GM21423 (cell line): Measurements from ENCODE around the gene CD96.
A peak's percentile ranks its signal among the peaks of the same experiment; 100 is the strongest.
"Not testable (repeated sequence)": the region's sequence is repeated elsewhere in the genome, so short reads cannot be mapped to it uniquely, and the experiment has no call there.

Experiments
- ATAC-seq: cut with Tn5 transposase; IDR thresholded peaks from one replicate; pipeline ENCODE4 v1.9.1; 2021; ENCODE audit warnings: mild to moderate bottlenecking, moderate library complexity; ENCODE audit not compliant: unreplicated experiment

The CD96 gene

GRCh38 chr3:111541911-111542483 is at the start of gene CD96:
Gene CD96 (plus strand): TSS chr3:111542197. CDS start chr3:111542249, 52 bp downstream.
- ATAC-seq, result peak; percentile 45

- no peak for ATAC-seq
Observed at GRCh38 chr3:111493276-111493675, 48.7 kb upstream of the CD96 start.

DNA sequence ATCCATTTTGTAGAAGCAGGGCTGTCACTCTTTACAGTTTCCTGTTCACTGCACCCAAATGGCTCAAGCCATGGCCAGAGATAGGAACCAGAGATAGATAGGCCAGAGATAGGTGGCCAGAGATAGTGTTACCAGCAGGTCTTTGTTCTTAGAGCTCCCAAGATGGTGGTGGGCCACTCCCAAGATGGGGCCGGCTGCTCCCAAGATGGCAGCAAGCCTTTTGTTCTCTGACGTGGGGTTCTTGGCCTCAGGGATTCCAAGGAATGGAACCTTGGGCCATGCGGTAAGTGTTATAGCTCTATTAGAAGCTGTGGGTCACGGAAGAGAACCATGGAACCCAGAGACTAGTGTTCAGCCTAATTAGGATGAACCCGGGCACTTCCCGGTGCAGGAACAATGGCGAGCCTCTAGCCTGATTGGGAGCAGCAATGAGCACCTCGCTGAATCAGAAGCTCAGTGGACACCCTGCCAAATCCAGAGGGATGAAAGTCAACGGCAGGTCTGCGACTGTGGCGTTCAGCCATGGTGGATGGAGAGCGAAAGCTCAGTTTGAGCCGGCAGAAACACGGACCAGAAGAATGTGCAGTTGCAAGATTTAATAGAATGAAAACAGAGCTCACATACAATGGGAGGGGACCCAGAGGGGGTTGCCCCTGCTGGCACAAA is 45.0 kb upstream of the CD96 start:
- ATAC-seq, result no peak

DNA sequence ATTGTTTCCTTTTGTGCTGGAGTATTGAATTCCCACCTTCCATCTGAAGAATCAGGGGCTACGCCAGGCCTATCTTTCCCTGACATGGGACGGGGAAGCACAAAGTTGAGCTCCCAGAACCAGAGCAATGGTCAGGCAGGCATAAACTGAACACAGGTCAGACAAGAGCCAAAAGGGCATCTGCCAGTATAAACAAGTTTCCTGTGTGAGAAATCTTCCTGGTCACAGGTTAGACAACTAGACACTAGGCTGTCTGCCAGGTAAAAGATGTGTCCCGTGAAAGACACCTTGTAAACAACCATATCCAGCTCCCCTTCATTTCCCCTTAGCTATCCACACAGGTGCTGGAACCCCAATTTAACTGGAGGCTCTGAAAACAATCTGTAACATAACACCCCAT is 44.0 kb upstream of the CD96 start:
- no peak for ATAC-seq

DNA sequence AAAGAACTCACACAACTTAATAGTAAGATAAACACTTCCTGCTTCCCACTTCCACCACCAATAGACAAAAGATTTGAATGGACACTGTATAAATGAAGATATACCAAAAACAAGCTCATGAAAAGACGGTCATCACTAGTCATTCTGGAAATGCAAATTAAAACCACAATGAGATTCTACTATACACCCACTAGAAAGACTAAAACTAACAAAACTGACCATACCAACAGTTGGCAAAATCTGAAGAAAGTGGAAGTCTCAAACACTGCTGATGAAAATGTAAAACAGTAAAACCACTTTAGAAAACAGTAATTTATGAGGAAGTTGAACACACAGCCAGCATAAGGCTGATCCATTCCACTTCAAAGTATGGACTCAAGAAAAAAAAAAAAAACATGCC is 35.6 kb upstream of the CD96 start:
- ATAC-seq, result peak; percentile 63

DNA sequence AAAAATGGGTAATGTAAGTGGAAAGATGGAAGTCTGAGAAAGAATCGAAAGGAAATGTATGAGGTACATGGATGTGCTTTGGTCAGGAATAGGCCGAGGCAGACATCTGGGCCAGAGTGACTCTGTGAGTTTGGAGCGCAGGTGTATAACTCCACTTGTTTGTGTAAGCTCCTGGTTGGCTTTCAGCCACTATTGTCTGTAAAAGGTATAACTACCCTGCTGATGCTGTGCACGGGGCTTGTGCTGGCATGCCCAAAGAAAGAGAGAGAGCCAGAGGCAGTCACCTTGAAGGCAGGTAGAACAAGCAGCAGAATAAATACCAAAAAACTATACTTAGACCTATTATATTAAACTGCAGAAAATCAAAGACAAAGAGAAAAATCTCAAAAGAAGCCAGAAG is 32.7 kb upstream of the CD96 start:
- no peak for ATAC-seq

GRCh38 chr3:111517801-111518200 is 24.2 kb upstream of the CD96 start:
- no peak for ATAC-seq

- ATAC-seq, result no peak
Observed at GRCh38 chr3:111519178-111519855, 22.7 kb upstream of the CD96 start.

DNA sequence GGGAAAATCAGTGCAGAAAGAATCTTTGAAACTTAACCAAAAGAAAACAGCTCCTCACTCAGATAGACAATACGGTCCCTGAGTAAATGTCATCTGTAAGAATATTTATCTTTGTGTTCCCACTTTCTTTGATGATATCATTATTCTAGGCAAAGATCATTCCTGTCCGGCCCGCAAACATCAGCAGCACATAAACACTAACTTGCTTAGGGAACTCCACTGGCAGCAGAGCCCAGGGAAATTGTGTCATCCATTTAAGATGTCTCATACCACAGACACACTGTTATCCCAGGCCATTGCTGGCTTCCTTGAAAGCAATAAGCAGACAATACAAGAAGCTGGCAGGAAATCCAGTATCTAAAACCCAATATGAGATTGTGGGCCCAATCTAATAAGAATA is 20.1 kb upstream of the CD96 start:
- ATAC-seq, result no peak

DNA sequence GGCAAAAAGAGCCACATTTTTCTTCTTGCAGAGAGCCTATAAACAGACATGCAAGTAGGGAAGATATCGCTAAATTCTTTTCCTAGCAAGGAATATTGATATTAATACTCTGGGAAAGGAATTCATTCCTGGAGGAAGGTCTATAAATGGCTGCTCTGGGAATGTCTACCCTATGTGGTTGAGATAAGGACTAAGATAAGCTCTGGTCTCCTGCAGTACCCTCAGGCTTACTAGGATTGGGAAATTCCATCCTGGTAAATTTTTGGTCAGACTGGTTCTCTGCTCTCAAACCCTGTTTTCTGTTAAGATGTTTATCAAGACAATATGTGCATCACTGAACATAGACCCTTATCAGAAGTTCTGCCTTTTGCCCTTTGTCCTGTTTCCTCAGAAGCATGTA is 17.5 kb upstream of the CD96 start:
- ATAC-seq, result not testable (repeated sequence)

- ATAC-seq, result no peak
Observed at GRCh38 chr3:111531446-111531845, 10.6 kb upstream of the CD96 start.

DNA sequence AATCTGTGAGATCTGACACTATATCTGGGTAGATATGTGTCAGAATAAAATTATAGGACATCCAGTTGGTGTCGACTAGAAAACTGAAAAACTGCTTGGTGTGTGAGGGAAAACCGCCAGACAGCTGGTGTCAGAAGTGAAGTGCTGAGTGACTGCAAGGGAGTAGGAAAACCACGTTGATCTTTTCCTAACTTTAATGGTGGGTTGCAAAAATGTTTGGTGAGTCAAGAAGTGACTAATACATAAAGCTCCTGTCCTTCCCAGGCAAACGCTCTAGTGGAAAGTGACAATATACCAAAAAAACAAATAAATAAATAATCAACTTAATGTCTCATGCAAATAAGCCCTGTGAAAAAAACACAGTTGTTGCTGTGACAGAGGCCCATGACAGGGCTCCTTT is 7.3 kb upstream of the CD96 start:
- ATAC-seq, result no peak

DNA sequence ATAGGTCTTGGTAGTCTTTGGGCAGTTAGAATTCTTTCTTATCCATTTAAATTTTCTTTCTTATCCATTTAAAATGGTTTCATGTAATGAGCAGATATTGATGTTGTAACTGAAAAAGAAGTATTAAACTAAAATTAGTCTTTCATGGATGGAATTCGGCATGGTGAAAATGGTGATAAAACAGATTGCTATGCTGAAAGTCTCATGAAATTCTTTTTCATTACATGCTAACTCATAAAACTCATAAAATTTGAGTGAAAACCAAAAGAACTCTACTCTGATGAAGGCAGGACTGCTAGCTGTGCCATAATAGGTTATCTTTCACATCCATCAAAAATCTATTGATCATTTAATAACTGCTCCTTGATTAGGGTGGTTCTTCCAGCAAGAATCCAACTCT is 3.9 kb upstream of the CD96 start:
- no peak for ATAC-seq

DNA sequence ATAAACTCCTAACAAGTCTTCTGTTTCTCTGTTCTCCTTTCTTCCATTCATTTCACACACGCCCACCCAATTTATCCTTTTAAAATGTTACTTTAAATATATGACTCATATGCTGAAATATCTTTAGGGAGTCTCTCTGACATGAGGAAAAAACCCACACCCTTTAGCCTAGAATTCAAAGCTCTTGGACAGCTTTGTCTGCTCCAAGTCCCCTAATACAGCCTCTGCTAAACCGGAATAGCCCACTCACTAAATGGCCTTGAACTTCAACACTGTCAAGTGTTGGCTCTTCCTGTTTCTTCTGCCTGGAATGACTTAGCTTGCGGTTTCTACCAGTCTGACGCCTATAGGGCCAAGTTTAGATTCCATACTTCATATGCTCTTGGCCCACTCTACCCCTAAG is 3.3 kb upstream of the CD96 start:
- peak; percentile 37 for ATAC-seq

GRCh38 chr3:111539351-111540331 is 2.4 kb upstream of the CD96 start:
- ATAC-seq, result peak; percentile 60

GRCh38 chr3:111541391-111541790 is 606 bp upstream of the CD96 start:
- no peak for ATAC-seq

DNA sequence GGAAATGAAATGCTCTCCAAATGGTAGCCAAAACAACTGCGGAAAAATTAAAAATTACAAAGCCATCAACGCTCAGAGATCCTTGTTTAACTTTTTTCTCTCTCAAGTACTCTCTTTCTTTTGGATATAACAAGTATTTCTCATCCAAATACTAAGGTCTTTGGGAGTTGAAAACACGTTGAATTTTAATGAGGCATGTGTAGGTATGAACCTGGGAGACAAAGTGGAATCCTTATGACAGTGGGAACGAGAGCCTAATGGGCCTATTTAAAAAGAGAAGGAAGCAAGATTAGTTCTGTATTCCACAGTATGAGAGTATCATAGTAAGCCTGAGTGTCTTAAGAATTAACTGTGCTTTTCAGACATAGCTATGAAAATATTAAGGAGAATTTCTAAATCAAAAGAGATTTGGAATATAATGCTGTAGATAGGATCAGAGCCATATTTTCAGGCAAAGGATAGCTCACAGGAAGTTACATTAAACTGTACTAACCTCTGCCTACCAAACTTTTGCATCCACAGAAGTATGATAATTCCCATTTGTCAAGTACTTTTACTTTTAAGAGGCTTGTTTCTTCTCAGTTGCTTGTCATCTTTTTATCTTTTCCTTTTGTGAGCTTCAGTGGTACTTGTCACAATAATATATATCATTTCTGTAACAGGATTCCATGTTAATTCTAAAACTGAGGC is 759 bp downstream of the CD96 start:
- ATAC-seq, result no peak

GRCh38 chr3:111545349-111545748 is 3.4 kb downstream of the CD96 start:
- no peak for ATAC-seq

DNA sequence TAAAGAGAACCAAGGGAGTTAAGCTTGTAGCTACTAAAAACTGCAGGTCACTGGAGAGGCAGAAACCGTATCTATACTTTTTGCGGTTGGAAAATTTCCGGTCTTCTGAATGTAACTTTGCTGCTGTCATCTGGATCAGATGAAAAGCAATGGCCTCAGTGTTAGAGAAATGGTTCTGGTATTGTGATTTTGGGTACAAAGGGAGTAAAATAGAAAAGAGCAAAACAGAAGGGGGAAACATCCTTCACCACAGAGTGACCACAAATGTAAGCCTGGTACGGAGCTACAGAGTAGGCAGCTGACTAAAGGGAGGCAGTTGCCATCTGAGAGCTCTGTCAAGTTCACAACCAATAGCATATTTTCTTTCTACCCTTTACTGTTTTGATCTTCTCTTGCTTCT is 5.6 kb downstream of the CD96 start:
- ATAC-seq, result peak; percentile 84

- ATAC-seq, result peak; percentile 61
Observed at GRCh38 chr3:111548092-111548491, 6.1 kb downstream of the CD96 start.

GRCh38 chr3:111548756-111549155 is 6.8 kb downstream of the CD96 start:
- no peak for ATAC-seq
